Measurements from ENCODE around the gene KCNH4. TPM values are rescaled to one million over a fixed set of nuclear protein-coding genes. Genes with fewer than 3 reads are reported as not detected.

KCNH4 gene
- total RNA-seq, 1 donor from 2014 or later = not detected

GRCh38 chr17:42116705-42117396, 64.1 kb downstream of the KCNH4 start:
- no peak for DNase-seq (ENCODE audit: extremely low spot score, unreplicated experiment)
- H3K4me1 Mint-ChIP-seq (ENCODE audit: unreplicated experiment) = peaks cover 24% of the 10 kb centered on the region
- H3K27me3 Mint-ChIP-seq = no peaks in the 10 kb centered on the region
- H3K9me3 Mint-ChIP-seq = no peaks in the 10 kb centered on the region
- TF ChIP-seq, protein P1, sequence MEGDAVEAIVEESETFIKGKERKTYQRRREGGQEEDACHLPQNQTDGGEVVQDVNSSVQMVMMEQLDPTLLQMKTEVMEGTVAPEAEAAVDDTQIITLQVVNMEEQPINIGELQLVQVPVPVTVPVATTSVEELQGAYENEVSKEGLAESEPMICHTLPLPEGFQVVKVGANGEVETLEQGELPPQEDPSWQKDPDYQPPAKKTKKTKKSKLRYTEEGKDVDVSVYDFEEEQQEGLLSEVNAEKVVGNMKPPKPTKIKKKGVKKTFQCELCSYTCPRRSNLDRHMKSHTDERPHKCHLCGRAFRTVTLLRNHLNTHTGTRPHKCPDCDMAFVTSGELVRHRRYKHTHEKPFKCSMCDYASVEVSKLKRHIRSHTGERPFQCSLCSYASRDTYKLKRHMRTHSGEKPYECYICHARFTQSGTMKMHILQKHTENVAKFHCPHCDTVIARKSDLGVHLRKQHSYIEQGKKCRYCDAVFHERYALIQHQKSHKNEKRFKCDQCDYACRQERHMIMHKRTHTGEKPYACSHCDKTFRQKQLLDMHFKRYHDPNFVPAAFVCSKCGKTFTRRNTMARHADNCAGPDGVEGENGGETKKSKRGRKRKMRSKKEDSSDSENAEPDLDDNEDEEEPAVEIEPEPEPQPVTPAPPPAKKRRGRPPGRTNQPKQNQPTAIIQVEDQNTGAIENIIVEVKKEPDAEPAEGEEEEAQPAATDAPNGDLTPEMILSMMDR (conservative IDR thresholded peaks at IDR 0.05) = peak; percentile 88
- peak overlapping the region; percentile 47 for H3K4me3 Mint-ChIP-seq
- no peak overlapping the region for H3K27ac Mint-ChIP-seq
- H3K36me3 Mint-ChIP-seq = peaks cover 6% of the 10 kb centered on the region

GRCh38 chr17:42114118-42114517, 66.8 kb downstream of the KCNH4 start:
- Mint-ChIP-seq H3K9me3 (no peaks in the 10 kb centered on the region), H3K4me1 (ENCODE audit: unreplicated experiment) (peaks cover 14% of the 10 kb centered on the region), H3K4me3 (no peak overlapping the region), H3K27me3 (peaks cover 3% of the 10 kb centered on the region), H3K36me3 (peaks cover 6% of the 10 kb centered on the region), H3K27ac (no peak overlapping the region)
- DNase-seq (ENCODE audit: extremely low spot score, unreplicated experiment) = no peak
- TF ChIP-seq, protein P1 (conservative IDR thresholded peaks at IDR 0.05) = no peak

- H3K9me3 Mint-ChIP-seq = no peaks in the 10 kb centered on the region
- no peak overlapping the region for H3K4me3 Mint-ChIP-seq
- TF ChIP-seq, protein P1 (conservative IDR thresholded peaks at IDR 0.05) = no peak
- H3K27ac Mint-ChIP-seq = no peak overlapping the region
- H3K4me1 Mint-ChIP-seq (ENCODE audit: unreplicated experiment) = peaks cover 10% of the 10 kb centered on the region
- no peak for DNase-seq (ENCODE audit: extremely low spot score, unreplicated experiment)
- H3K27me3 Mint-ChIP-seq = peaks cover 3% of the 10 kb centered on the region
- peaks cover 6% of the 10 kb centered on the region for H3K36me3 Mint-ChIP-seq
These were observed 67.5 kb downstream of the KCNH4 start for GRCh38 chr17:42113293-42114069.

- peaks cover 3% of the 10 kb centered on the region for H3K27me3 Mint-ChIP-seq
- H3K4me1 Mint-ChIP-seq (ENCODE audit: unreplicated experiment) = peaks cover 7% of the 10 kb centered on the region
- no peak for DNase-seq (ENCODE audit: extremely low spot score, unreplicated experiment)
- H3K4me3 Mint-ChIP-seq = no peak within 1 kb of the TSS
- no peaks in the 10 kb centered on the region for H3K9me3 Mint-ChIP-seq
- peaks cover 6% of the 10 kb centered on the region for H3K36me3 Mint-ChIP-seq
- TF ChIP-seq, protein P1 (conservative IDR thresholded peaks at IDR 0.05) = no peak
- H3K27ac Mint-ChIP-seq = no peak within 1 kb of the TSS
These were observed 68.3 kb downstream of the KCNH4 start, which contains the start of gene DHX58 for GRCh38 chr17:42112552-42113176. Gene DHX58, minus strand, starts transcription at chr17:42112714. Its CDS starts 822 bp downstream, at chr17:42111892.

- no peak overlapping the region for H3K27ac Mint-ChIP-seq
- peaks cover 6% of the 10 kb centered on the region for H3K4me1 Mint-ChIP-seq (ENCODE audit: unreplicated experiment)
- H3K9me3 Mint-ChIP-seq = no peaks in the 10 kb centered on the region
- no peak overlapping the region for H3K4me3 Mint-ChIP-seq
- DNase-seq (ENCODE audit: extremely low spot score, unreplicated experiment) = no peak
- TF ChIP-seq, protein P1 (conservative IDR thresholded peaks at IDR 0.05) = no peak
- H3K27me3 Mint-ChIP-seq = peaks cover 3% of the 10 kb centered on the region
- peaks cover 6% of the 10 kb centered on the region for H3K36me3 Mint-ChIP-seq
These were observed 68.9 kb downstream of the KCNH4 start for GRCh38 chr17:42111871-42112551.

Data from type B pancreatic cell (in vitro differentiated cells).